ENCODE data around the gene CADPS.

DNA sequence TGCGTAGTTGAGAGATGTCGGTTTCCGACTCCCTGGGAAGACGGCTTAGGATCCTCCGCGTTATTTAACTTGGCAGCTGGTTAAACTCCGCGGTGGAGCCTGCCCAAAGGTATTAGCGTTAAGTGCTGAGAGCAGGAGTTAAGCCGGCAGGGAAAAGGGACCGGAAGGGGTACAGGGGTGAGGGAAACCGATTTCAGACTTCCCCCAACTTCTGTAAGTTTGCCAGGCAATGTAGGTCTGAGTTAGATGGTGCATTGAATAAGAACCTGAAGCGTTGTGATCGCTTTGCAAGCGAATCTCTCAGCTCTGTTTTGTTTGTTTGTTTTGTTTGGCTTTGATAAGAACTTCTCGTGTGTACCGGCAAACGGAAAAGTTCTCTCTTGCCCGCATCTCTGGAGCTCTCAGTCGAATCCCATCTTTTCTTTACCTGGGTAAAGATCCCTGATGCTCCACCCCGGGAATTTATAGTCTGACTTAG, 495.9 kb downstream of the CADPS start:
- TF ChIP-seq, protein P1, sequence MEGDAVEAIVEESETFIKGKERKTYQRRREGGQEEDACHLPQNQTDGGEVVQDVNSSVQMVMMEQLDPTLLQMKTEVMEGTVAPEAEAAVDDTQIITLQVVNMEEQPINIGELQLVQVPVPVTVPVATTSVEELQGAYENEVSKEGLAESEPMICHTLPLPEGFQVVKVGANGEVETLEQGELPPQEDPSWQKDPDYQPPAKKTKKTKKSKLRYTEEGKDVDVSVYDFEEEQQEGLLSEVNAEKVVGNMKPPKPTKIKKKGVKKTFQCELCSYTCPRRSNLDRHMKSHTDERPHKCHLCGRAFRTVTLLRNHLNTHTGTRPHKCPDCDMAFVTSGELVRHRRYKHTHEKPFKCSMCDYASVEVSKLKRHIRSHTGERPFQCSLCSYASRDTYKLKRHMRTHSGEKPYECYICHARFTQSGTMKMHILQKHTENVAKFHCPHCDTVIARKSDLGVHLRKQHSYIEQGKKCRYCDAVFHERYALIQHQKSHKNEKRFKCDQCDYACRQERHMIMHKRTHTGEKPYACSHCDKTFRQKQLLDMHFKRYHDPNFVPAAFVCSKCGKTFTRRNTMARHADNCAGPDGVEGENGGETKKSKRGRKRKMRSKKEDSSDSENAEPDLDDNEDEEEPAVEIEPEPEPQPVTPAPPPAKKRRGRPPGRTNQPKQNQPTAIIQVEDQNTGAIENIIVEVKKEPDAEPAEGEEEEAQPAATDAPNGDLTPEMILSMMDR (IDR thresholded peaks at IDR 0.05; ENCODE audit: poor library complexity), result no peak
- no peak for TF ChIP-seq EZH2 (IDR thresholded peaks at IDR 0.05; ENCODE audit: borderline replicate concordance)

Data from hepatocyte (in vitro differentiated cells).